ELF-1 (cell line): Measurements from ENCODE around the gene PRPSAP2.

Source experiments
- DNase-seq: peaks from one replicate; pipeline ENCODE4 v3.0.0-alpha.2; 2016; ENCODE audit warnings: low read depth, low spot score

Gene PRPSAP2

GRCh38 chr17:18978050-18978449, 120.1 kb downstream of the PRPSAP2 start:
- DNase-seq, result no peak

- no peak for DNase-seq
Observed at GRCh38 chr17:18978655-18979054, 120.7 kb downstream of the PRPSAP2 start.
